NCI-H1694 (cell line): ENCODE measurements around the gene NDC80.
"Not testable (repeated sequence)": the region's sequence is repeated elsewhere in the genome, so short reads cannot be mapped to it uniquely, and the experiment has no call there.

Source experiments
- DNase-seq: peaks from one replicate; lab custom pipeline; 2025; lab: John Stamatoyannopoulos, UW

Gene NDC80

DNA sequence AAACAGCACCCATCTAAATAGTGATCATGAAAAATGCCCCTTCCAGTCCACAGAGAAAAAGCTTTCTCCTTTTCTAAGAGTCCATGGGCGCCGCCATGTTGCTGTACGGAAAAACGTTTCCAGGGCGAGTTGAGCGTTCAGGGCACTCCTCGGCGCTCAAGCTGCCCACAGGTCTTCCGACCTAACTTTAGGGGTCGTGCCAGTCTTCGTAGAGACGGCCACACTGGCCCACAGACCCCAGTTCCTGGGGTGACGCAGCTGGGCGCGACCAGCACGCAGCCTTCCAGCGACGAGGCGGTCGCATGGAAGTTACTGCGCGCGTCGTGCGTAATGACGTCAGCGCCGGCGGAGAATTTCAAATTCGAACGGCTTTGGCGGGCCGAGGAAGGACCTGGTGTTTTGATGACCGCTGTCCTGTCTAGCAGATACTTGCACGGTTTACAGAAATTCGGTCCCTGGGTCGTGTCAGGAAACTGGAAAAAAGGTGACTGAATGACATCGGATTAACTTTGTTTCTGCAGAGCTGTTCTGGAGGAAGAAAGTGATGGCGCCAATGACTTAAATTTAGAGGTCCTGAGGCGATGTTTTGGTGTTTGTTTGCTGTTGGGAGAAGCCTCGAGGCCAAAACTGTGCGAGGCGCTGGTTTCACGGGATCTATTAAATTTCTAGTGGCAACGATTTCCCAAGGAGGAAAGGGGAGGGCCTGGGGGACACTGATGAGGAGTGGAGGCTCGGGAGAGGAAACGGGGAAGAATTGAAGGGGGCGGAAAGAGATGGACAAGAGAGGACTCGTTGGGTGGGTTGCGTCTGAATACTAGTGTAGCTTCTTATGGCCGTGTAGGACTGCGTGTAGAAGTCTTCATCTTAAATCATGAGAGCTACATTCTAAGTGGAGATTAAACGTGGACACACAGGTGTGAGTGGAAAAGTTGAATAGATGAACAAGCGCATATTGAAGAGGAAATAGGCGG is at the start of gene NDC80, which contains the start of gene METTL4:
TSS of gene NDC80 (plus strand) at position 358 of the 971 bp plus-strand sequence. CDS start 1,429 bp downstream, outside the sequence.
TSS of gene METTL4 (minus strand) at position 306 of the 971 bp plus-strand sequence. CDS start 4,289 bp downstream, outside the sequence.
- peak; percentile 77 for DNase-seq

DNA sequence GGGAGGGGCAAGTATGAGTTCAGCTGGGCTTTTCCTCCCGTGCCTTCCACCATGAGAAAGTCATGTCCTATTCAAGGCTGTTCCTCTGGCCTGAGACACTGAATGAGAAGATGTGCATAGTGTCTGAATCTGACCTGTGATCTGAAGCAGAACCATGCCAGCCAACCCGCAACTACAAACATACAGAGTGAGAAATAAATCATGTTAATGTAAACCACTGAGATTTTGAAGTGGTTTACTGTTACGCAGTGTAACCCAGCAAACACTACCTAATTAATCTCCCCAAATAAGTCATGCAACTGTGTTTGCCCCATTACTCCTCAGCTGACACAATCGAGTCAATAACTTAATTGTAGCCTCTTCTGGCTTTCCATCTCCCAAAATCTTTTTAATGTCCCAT is 49.2 kb upstream of the NDC80 start:
- no peak for DNase-seq

DNA sequence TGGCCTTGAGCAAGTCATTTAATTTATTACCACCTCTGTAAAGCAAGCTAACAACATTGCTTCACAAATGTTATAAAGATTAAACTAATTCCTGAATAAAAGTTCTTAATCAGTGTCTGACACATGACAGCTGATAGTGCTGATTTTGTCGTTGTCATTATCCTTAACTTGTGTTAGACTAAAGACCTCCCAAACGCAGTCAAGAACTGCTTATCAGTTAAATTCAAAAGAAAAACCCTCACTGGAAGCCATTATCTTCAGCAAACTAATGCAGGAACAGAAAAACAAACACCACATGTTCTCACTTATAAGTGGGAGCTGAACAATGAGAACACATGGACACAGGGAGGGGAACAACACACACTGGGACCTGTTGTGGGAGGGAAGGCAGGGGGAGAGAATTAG is 46.6 kb upstream of the NDC80 start:
- DNase-seq, result not testable (repeated sequence)

DNA sequence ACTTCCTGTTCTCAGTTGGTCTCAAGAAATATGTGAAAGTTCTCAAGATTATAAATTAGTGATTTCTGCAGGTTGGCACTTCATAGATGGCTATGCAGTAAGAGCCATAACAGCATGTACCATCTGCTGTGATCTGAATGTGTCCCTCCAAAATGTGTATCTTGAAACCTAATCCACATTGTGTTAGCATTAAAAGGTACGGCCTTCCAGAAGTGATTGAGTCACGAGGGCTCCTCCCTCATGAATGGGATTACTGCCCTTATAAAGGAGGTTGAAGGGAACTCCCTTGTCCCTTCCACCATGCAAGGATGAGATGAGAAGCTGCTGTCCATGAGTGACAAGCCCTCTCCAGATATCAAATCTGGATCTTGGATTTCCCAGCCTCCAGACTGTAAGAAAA is 45.0 kb upstream of the NDC80 start:
- DNase-seq, result no peak

DNA sequence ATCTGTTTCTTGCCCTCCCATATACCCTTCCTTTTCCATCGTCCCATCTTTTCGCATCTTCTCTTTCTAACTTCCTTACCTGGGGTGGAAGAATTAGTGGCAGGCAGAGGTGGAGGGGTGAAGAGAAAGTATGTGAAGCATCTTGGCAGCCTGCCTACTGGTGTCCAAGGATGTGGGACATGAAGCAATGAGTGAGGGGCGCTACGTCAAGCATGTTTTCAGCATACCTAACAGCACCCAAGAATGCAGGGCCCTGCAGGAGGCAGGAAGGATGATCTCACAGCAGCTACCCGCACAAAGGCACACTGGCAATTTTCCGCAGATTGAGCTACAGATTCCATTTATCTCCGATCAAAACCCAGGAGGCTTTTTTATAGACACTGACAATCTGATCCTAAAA is 42.2 kb upstream of the NDC80 start:
- DNase-seq, result no peak

DNA sequence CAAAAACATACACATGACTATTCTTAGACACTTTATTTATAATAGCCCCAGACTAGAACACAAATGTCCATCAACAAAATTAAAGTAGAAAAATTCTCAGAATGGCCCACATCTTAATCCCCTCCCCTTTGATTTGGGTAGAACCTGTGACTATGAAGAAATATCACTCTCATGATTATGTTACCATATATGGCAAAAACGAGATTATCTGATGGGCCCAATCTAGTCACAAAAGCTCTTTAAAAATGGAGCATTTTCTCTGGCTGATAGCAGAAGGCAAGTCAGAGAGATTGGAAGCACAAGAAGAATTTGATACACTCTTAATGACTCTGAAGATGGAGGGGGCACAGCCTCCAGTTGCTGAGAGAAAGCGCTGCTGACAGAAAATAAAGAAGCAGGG is 39.6 kb upstream of the NDC80 start:
- no peak for DNase-seq

DNA sequence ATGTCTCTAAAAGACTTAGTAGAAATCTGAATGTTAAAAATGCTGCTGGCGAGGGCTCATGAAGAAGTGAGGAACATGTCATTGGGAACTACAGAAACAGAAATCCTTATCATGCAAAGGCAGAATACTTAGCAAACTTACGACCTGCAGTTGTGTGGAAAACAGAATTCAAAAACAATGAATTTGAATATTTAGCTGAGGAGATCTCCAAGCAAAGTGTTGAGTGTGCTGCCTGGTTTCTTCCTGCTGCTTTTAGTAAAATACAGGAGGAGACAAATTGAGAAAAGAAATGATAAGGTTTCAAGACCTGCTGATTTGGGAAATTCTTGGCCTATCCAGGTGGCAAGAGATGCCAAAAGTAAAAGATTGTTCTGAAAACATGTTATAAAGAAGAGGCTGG is 38.6 kb upstream of the NDC80 start:
- DNase-seq, result no peak

DNA sequence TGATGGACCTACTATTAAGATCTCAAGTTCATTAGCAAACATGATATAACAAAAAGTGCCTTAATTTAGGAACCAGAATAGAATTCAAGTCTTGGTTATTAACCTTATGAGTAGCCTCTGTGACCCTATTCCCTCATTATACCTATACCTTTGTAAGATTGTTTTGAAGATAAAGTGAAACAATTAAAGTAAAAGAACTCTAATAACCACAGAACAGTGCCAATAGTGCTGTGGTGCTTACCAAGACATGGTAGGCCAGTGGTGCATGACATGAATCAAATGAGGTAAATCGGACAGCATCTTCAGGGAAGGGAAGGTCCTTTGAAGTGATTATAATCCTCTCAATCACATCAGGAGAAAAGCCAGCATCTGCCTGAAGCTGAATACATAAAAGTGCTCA is 36.5 kb upstream of the NDC80 start:
- DNase-seq, result no peak

DNA sequence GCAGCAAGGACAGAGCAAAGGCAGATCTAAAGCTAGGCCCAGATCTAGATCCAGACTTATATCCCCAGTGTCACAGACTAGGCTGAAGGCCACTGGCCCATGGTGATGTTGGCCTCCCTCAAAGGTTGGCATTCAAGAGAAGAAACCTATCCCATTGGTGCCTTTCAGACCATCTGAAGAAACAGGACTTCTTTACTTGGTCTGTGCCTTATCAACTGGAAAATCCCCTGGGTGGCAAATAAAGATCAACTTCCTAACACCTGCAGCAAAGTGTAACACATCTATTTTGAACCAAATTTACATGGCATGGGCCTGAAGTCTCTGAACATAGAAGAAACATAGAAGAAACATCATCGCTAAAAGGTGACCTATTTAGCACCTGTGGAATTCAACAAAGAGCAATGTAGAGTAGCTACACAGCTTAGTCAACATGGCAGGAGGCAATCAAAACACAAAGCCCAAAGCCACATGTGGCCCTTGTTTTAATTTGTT is 35.9 kb upstream of the NDC80 start:
- DNase-seq, result no peak

DNA sequence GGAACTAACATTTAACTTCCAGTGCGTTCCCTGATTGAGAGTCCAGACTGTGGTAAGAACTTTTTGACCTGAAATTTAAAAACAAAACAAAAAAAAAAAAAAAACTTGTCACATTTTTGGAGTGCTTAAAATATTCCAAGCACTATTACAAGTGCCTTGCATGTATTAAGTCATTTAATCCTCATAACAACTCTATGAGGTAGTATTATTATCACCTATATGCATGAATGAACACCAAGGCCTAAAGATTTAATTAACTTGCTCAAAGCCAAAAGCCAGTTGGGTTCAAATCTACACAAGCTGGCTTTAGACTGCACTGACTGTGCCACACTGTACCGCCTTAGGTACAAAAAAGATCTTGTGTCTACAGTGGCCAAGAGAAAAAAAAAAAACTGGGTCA is 35.3 kb upstream of the NDC80 start:
- no peak for DNase-seq

DNA sequence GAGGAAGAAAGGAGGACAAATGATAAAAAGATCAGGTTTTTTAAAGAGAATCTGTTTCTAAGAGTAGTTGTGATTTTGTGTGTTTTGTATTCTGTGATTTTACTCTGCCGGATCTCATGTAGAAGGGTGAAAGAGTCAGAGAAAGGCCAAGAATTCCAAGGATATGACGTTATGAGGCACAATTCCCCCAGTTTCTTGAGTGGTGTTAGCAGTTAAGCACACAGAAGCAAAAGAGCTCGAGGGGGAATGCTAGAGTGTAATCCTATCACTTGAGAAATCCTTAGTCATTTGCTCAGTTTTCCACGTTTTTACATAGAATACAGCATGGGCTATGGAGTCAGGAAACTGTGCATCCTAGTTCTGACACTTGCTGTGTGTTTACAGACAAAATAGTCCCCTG is 34.9 kb upstream of the NDC80 start:
- DNase-seq, result no peak

DNA sequence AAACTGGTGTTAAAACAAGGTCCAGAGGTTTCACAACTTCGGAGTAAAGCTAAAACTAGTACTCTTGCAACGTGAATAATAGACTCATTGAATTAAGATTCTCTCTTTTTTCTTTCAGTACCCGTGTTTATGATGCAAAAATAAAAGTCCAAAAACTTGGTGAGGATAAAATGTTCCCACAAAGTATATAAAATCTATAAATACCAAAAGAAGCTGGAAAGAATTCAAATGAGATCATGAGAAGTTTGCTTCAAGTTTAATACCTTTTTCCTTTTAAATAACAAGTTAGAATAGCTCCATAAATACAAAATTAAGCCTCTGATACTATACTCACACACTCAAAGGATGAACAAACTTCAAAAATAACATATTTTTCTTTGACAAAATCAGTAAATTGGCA is 34.1 kb upstream of the NDC80 start:
- DNase-seq, result no peak

DNA sequence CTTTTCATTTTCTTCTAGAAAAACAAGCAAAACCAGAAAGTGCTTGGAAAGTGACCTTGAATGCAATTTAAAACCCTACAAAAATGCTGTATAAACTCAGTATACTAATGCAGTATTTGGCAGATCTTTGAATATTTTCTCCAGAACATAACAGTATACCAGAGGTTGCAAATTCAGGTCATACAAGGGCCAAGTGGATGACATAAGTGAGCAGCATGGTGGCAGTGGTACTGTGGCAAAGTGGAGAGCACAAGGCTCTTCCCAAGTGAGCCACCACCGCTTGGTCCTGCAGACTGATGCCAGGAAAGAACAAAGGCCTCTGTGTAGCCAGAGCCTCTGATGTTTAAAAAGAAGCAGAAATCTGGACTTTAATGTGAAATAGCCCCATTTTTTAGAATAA is 33.1 kb upstream of the NDC80 start:
- no peak for DNase-seq

DNA sequence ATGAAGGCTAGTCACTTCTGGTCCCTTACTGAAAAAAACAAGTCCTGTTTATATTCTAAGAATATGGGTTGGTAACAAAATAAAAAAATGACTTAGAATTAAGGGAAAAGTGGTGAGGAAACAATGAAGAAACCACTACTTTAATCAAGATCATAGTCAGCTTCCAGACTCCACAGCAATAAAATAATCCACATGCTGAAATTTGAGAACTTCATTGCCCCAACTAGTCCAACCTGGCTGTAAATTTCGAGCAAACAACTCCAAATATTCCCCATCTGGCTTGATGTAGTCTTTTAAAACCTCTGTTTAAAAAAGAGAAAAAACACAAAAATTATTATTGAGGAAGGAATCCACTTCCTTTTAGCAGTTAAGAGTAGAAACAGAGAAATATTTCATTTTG is 32.5 kb upstream of the NDC80 start:
- peak; percentile 8 for DNase-seq

DNA sequence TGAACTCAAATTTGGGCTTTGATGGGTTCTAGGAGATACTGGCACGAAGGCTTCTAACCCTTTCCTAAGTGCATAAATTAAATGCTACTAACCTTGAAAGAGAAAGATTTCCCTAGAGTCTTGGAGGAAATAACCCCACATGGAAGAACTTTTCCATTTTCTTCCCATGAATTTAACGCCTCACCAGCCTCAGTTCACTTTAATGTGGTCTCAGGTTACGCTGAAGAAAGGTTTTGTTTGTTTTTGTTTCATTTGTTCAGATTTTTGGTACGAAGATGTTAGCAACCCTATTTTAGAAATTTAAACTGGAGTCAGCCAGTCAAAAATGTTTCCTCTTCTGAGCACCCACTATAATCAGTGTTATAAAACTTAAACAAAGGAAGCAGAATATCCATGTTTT is 30.8 kb upstream of the NDC80 start:
- DNase-seq, result no peak

DNA sequence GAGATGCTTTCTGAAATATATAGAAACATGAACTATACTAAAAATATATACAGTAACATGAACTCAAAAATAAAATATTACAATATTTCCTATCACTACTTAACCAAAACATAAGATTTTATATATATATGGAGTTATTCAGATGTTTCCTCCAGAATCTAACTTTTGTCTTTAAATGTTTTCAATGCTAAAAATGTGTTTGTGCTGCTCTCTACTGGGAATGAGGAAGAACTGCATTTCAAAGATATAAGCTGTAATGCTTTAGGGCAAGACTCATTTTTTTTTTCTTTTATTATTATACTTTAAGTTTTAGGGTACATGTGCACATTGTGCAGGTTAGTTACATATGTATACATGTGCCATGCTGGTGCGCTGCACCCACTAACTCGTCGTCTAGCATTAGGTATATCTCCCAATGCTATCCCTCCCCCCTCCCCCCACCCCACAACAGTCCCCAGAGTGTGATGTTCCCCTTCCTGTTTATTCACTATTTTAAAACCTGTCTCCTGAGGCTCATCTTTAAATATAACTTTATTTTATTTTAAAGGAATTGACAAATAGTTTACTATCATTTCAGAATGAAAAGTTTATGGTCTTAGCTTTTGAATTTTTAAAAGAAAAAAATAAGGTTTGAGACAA is 29.3 kb upstream of the NDC80 start:
- peak; percentile 1 for DNase-seq

DNA sequence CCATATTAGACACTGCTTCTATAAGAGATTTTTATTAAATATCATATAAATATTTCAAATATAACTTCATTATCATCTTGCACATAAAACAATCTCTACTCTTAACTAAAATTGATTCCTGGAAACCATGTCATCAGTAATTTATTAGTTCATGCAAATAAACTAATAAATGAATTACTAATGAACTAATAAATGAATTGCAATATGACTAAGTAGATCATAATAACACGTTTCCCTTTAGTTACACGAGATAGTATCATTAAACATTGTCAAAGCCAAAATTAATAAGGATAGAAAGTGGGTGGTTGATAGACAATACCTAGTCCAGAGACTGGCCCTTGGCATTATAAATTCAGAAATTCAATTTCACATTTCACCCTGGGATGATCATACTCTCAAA is 26.2 kb upstream of the NDC80 start:
- DNase-seq, result no peak

DNA sequence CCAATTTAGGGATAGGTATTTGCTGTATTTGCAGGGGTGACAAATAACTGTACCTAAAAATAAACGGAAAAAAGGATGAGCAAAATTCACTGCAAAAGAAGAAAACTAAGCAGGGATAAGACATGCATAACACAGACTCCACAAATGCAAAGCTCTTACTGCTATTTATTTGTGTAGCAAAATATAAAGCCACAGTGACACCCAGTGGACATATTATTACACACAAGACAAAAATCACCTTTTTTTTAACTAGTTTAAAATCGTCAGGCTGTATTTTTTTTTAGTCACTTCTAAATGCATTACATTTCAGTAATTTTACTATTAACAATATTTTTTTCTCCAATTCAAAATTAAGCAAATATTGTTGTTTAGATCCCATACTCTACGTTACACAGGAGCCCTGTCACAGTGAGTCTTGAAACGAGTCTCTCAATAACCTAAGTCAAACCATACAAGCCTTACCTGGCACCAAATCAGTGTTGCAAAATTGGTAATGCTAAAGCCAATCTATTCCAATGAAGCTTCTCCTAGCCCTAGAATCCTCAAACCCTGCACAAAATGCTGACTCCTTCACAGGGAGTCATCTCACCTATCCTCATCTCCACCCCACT is 23.8 kb upstream of the NDC80 start:
- DNase-seq, result peak; percentile 60

DNA sequence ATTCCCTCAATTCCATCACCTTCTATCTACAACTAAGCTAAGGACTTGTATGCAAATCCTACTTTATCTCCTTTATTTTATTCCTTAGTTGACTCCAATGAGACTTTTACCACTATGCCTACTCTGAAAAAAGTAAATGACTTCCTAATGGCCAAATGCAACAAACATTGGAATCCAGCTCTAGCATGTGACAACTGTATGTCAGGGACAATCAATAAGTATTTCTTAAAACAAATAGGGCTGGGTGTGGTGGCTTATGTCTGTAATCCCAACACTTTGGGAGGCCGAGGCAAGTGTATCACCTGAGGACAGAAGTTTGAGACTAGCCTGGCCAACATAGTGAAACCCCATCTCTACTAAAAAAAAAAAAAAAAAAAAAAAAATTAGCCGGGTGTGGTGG is 21.9 kb upstream of the NDC80 start:
- no peak for DNase-seq

DNA sequence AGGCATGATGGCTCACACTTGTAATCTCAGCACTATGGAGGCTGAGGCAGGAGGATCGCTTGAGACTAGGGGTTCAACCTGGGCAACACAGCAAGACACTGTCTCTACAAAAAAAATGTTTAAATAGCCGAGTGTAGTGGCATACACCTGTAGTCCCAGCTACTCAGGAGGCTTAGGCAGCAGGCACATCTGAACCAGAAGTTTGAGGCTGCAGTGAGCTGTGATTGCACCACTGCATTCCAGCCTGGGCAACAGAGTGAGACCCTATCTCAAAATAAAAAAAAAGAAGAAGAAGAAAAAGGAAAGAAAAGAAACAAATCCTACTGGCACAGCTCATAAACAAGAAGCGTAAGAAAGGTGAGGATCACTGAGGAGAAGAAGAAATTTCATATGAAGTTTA is 19.9 kb upstream of the NDC80 start:
- no peak for DNase-seq

DNA sequence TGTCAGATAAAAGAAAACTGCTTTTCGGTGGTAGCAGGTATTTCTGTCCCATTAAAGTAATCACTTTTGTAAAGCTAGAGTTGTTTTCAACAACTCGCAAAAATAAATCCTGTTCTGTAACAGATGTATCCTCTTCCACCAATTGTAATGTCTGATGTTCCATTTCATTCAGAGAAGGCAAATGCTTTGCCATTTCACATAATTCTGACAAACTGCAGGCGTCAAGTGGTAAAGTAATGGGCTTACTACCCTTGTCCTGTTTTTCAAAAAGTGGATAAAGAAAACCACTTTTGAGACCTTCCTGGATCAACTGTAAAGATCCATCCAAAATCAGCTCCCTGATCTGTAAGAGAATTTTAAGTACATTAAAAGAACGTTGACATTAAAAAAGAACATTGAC is 16.7 kb upstream of the NDC80 start:
- DNase-seq, result no peak

DNA sequence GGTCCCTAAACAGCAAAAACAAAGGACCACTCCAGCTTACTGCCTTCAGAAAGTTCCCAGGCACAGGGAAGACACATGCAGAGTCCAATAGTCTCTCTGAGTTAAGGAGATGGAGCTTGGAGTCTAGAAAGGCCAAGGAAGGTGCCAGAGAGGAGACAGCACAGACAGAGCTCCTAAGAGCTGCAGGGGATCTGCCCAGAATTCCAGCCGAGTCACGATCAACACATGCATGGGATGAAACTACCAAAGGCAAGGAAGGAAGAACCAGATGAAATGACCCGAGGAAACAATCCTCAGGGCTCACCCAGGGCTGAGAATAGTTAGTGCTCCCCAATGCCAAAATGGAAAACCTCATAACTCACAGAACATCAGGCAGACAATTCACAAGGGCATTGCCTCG is 15.5 kb upstream of the NDC80 start:
- no peak for DNase-seq

DNA sequence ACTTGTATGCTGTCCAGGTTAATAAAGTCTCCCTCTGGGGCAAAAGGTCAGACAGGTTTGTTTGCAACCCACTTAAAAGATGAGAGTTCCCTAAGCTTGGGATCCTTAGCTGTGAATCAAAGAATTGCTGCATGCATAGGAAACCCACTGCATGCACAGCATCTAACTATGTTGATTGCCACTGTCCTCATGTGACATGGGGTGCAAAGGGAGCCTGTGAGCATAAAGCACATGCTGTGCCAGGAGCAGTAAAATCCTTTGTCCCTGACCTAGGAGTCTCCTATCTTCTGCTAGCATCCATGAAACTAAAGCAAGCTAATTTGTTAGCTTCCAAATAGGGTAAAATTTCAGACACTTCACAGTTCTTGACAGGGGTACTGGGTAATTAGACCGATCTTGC is 13.8 kb upstream of the NDC80 start:
- DNase-seq, result no peak
